ENCODE data around the gene CCDC97.

DNA sequence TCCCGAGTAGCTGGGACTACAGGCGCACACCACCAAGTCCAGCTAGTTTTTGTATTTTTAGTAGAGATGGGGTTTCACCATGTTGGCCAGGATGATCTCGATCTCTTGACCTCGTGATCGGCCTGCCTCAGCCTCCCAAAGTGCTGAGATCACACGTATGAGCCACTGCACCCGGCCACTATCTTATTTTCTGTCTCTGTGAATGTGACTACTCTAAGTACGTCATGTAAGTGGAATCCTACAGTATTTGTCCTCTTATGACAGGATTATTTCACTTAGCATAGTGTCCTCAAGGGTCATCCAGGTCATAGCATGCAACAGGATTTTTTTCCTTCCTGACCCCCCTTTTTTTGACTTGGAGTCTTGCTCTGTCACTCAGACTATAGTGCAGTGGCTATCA lies 61.6 kb downstream of the CCDC97 start:
- TF ChIP-seq, protein P1, sequence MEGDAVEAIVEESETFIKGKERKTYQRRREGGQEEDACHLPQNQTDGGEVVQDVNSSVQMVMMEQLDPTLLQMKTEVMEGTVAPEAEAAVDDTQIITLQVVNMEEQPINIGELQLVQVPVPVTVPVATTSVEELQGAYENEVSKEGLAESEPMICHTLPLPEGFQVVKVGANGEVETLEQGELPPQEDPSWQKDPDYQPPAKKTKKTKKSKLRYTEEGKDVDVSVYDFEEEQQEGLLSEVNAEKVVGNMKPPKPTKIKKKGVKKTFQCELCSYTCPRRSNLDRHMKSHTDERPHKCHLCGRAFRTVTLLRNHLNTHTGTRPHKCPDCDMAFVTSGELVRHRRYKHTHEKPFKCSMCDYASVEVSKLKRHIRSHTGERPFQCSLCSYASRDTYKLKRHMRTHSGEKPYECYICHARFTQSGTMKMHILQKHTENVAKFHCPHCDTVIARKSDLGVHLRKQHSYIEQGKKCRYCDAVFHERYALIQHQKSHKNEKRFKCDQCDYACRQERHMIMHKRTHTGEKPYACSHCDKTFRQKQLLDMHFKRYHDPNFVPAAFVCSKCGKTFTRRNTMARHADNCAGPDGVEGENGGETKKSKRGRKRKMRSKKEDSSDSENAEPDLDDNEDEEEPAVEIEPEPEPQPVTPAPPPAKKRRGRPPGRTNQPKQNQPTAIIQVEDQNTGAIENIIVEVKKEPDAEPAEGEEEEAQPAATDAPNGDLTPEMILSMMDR (conservative IDR thresholded peaks at IDR 0.05 in 1 of 2, IDR thresholded peaks at IDR 0.05 in 1 of 2; ENCODE audit: extremely low read depth in 1 of 2, insufficient read depth in 1 of 2, low read depth in 1 of 2, low read length in 2 of 2) = no peak
- TF ChIP-seq EZH2 (IDR thresholded peaks at IDR 0.05; ENCODE audit: borderline replicate concordance, low read length) = no peak
